Neural progenitor cell (in vitro differentiated cells): ENCODE results near the gene CD83.

Source experiments
- EZH2phosphoT487 ChIP-seq: fragments of 200-600 bp; sonication (generic); IDR thresholded peaks from 2 replicates; pipeline ENCODE4 v1.6.1; 2017; ENCODE audit warnings: antibody characterized with exemption
- TF ChIP-seq, protein P1 (sequence below): fragments of 200-600 bp; sonication (generic); IDR thresholded peaks from 2 replicates; pipeline ENCODE4 v1.5.1; 2017; ENCODE audit warnings: antibody characterized with exemption, mild to moderate bottlenecking

DNA sequence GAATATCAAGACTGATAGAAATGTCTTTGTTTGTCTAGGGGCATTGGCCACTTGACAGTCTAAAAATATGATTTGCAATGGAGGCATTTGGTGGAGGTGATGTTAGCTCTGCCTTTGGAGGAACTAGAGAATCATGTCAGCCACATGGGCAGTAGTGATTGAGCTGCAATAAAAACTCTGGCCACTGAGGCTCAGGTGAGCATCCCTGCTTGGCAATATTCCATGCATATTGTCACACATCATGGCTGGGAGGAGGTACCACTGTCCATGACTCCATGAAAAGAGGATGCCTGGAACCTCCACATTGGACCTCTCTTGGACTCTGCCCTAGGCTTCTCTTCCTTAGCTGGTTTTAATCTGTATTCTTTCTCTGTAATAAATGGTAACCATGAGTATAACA is 10.6 kb upstream of the CD83 start:
- TF ChIP-seq, protein P1, sequence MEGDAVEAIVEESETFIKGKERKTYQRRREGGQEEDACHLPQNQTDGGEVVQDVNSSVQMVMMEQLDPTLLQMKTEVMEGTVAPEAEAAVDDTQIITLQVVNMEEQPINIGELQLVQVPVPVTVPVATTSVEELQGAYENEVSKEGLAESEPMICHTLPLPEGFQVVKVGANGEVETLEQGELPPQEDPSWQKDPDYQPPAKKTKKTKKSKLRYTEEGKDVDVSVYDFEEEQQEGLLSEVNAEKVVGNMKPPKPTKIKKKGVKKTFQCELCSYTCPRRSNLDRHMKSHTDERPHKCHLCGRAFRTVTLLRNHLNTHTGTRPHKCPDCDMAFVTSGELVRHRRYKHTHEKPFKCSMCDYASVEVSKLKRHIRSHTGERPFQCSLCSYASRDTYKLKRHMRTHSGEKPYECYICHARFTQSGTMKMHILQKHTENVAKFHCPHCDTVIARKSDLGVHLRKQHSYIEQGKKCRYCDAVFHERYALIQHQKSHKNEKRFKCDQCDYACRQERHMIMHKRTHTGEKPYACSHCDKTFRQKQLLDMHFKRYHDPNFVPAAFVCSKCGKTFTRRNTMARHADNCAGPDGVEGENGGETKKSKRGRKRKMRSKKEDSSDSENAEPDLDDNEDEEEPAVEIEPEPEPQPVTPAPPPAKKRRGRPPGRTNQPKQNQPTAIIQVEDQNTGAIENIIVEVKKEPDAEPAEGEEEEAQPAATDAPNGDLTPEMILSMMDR, result no peak
- no peak for TF ChIP-seq EZH2phosphoT487
